OCI-LY1 (cell line): ENCODE measurements around the gene ZNF473.

Experiments
- H2AFZ ChIP-seq: fragments of 200-600 bp; sonication (generic), shearing (Covaris generic); 2 replicates; pipeline ENCODE4 v1.6.0; 2014; ENCODE audit warnings: antibody characterized with exemption, mild to moderate bottlenecking, low read length
- H3F3A ChIP-seq: fragments of 200-600 bp; sonication (generic), shearing (Covaris generic); 2 replicates; pipeline ENCODE4 v1.6.0; 2014; ENCODE audit warnings: mild to moderate bottlenecking, antibody characterized with exemption, low read length, moderate library complexity; ENCODE audit not compliant: insufficient read depth
- H3K27ac ChIP-seq: fragments of 200-600 bp; sonication (generic); 2 replicates; pipeline ENCODE4 v1.5.1; 2014; ENCODE audit warnings: low read length, mixed run types, mild to moderate bottlenecking, low read depth; ENCODE audit not compliant: poor library complexity, severe bottlenecking
- H3K27me3 ChIP-seq: fragments of 200-600 bp; sonication (generic); 2 replicates; pipeline ENCODE4 v1.6.0; 2014; ENCODE audit warnings: antibody characterized with exemption, mild to moderate bottlenecking, low read length, moderate library complexity; ENCODE audit not compliant: insufficient read depth
- H3K36me3 ChIP-seq: fragments of 200-600 bp; sonication (generic); 2 replicates; pipeline ENCODE4 v1.6.1; 2014; ENCODE audit warnings: mild to moderate bottlenecking, antibody characterized with exemption, low read length, moderate library complexity, mixed read lengths; ENCODE audit not compliant: insufficient read depth
- H3K4me1 ChIP-seq: fragments of 200-600 bp; sonication (generic); 2 replicates; pipeline ENCODE4 v1.5.1; 2014; ENCODE audit warnings: mild to moderate bottlenecking, low read length, moderate library complexity; ENCODE audit not compliant: insufficient read depth, severe bottlenecking
- H3K4me2 ChIP-seq: fragments of 200-600 bp; sonication (generic), shearing (Covaris generic); 2 replicates; pipeline ENCODE4 v1.6.1; 2014; ENCODE audit warnings: low read length
- H3K4me3 ChIP-seq: fragments of 200-600 bp; sonication (generic); 2 replicates; pipeline ENCODE4 v1.5.1; 2014; ENCODE audit warnings: low read length, low read depth, mild to moderate bottlenecking, mixed read lengths; ENCODE audit not compliant: poor library complexity, severe bottlenecking
- H3K79me2 ChIP-seq: fragments of 200-600 bp; shearing (Covaris generic); 2 replicates; pipeline ENCODE4 v1.6.1; 2016; ENCODE audit warnings: mixed run types, low read length, mixed read lengths; ENCODE audit not compliant: insufficient read depth
- H3K9ac ChIP-seq: fragments of 200-600 bp; sonication (generic), shearing (Covaris generic); 2 replicates; pipeline ENCODE4 v1.6.1; 2014; ENCODE audit warnings: mild to moderate bottlenecking, low read length, mixed read lengths
- H3K9me2 ChIP-seq: fragments of 200-600 bp; sonication (generic), shearing (Covaris generic); 2 replicates; pipeline ENCODE4 v1.6.1; 2014; ENCODE audit warnings: low read depth, mild to moderate bottlenecking, low read length, mixed read lengths
- H3K9me3 ChIP-seq: fragments of 200-600 bp; shearing (Covaris generic); 2 replicates; pipeline ENCODE4 v1.6.1; 2014; ENCODE audit warnings: low read length, mixed read lengths
- H4K20me1 ChIP-seq: fragments of 200-600 bp; sonication (generic), shearing (Covaris generic); 2 replicates; pipeline ENCODE4 v1.6.0; 2016; ENCODE audit warnings: mild to moderate bottlenecking, low read length; ENCODE audit not compliant: insufficient read depth
- EZH2 ChIP-seq: fragments of 200-600 bp; sonication (generic), shearing (Covaris generic); IDR thresholded peaks from 2 replicates; pipeline ENCODE4 v1.8.0; 2017; ENCODE audit warnings: borderline replicate concordance, mixed run types, mild to moderate bottlenecking, antibody characterized with exemption, low read length, moderate library complexity, mixed read lengths
- TF ChIP-seq, protein P1 (sequence below): fragments of 200-600 bp; sonication (generic), shearing (Covaris generic); IDR thresholded peaks from 2 replicates; pipeline ENCODE4 v1.5.1; 2017; ENCODE audit warnings: mild to moderate bottlenecking, antibody characterized with exemption, low read length, moderate library complexity, mixed read lengths

Gene ZNF473

GRCh38 chr19:50026550-50026906 is 723 bp downstream of the ZNF473 start:
- H3F3A ChIP-seq: no peaks in the 10 kb centered on the region
- peak overlapping the region; percentile 79 for H3K4me2 ChIP-seq
- H3K9ac ChIP-seq: no peak overlapping the region
- TF ChIP-seq, protein P1, sequence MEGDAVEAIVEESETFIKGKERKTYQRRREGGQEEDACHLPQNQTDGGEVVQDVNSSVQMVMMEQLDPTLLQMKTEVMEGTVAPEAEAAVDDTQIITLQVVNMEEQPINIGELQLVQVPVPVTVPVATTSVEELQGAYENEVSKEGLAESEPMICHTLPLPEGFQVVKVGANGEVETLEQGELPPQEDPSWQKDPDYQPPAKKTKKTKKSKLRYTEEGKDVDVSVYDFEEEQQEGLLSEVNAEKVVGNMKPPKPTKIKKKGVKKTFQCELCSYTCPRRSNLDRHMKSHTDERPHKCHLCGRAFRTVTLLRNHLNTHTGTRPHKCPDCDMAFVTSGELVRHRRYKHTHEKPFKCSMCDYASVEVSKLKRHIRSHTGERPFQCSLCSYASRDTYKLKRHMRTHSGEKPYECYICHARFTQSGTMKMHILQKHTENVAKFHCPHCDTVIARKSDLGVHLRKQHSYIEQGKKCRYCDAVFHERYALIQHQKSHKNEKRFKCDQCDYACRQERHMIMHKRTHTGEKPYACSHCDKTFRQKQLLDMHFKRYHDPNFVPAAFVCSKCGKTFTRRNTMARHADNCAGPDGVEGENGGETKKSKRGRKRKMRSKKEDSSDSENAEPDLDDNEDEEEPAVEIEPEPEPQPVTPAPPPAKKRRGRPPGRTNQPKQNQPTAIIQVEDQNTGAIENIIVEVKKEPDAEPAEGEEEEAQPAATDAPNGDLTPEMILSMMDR: no peak
- TF ChIP-seq EZH2: no peak
- H3K79me2 ChIP-seq: peaks cover 18% of the 10 kb centered on the region
- peak overlapping the region; percentile 75 for H3K4me3 ChIP-seq
- no peaks in the 10 kb centered on the region for H4K20me1 ChIP-seq
- peaks cover 36% of the 10 kb centered on the region for H3K4me1 ChIP-seq
- H3K9me2 ChIP-seq: no peaks in the 10 kb centered on the region
- H3K36me3 ChIP-seq: peaks cover 24% of the 10 kb centered on the region
- no peak overlapping the region for H2AFZ ChIP-seq
- H3K9me3 ChIP-seq: no peaks in the 10 kb centered on the region
- H3K27ac ChIP-seq: no peak overlapping the region
- H3K27me3 ChIP-seq: no peaks in the 10 kb centered on the region

DNA sequence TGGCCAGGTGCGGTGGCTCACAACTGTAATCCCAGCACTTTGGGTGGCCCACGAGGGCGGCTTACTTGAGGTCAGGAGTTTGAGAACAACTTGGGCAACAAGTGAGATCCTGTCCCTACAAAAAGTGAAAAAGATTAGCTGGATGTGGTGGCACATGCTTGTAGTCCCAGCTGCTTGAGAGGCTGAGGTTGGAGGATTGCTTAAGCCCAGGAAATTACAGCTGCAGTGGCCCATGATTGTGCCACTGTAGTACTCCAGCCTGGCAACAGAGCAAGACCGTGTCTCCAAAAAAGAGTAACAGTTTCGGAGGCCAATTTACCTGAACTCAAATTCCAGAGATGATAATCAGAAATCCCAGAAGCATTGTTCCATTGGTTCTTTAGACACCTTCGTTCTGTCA is 4.4 kb downstream of the ZNF473 start:
- Histone ChIP-seq H3K27ac (no peak overlapping the region), H3K36me3 (peaks cover 59% of the 10 kb centered on the region), H3F3A (no peaks in the 10 kb centered on the region), H3K4me2 (no peak overlapping the region), H3K27me3 (no peaks in the 10 kb centered on the region), H3K4me3 (no peak overlapping the region), H3K9me2 (no peaks in the 10 kb centered on the region), H2AFZ (no peak overlapping the region), H3K9me3 (no peaks in the 10 kb centered on the region), H3K4me1 (peaks cover 16% of the 10 kb centered on the region), H4K20me1 (no peaks in the 10 kb centered on the region), H3K9ac (no peak overlapping the region), H3K79me2 (peaks cover 11% of the 10 kb centered on the region; the same call in 1 of the 2 replicates)
- TF ChIP-seq, protein P1: no peak
- no peak for TF ChIP-seq EZH2

DNA sequence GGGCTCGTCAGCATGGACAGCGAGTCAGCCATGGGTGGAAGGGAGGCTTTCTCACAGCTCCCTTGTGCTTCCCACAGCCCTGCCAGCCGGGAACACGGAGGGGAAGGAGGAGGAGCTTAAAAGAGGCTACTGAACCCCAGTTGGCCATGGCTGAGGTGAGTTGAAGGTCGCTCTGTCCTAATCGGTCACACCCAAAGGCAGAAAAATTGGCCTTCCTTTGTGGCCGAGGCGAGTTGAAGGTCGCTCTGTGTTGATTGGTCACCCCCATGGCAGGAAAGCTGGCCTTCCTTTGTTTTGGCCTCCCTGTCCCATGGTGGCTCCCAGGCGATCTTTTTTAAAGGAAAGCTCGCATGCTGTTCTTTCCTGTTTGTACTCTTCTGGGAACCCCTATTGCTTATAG is 5.1 kb downstream of the ZNF473 start:
- H3K36me3 ChIP-seq: peaks cover 65% of the 10 kb centered on the region
- H3K9me3 ChIP-seq: no peaks in the 10 kb centered on the region
- H3K9ac ChIP-seq: no peak overlapping the region
- H3K9me2 ChIP-seq: no peaks in the 10 kb centered on the region
- no peak overlapping the region for H3K4me2 ChIP-seq
- no peak overlapping the region for H3K27ac ChIP-seq
- no peak overlapping the region for H2AFZ ChIP-seq
- H3K27me3 ChIP-seq: no peaks in the 10 kb centered on the region
- no peak for TF ChIP-seq EZH2
- TF ChIP-seq, protein P1: no peak
- no peak overlapping the region for H3K4me3 ChIP-seq
- H3K79me2 ChIP-seq: peaks cover 11% of the 10 kb centered on the region; the same call in 1 of the 2 replicates
- no peaks in the 10 kb centered on the region for H3F3A ChIP-seq
- peaks cover 14% of the 10 kb centered on the region for H3K4me1 ChIP-seq
- H4K20me1 ChIP-seq: no peaks in the 10 kb centered on the region
